ENCODE measurements around the gene SMARCC2.
"Not testable (repeated sequence)": the region's sequence is repeated elsewhere in the genome, so short reads cannot be mapped to it uniquely, and the experiment has no call there.

Gene SMARCC2

GRCh38 chr12:56118688-56119357 is 70.5 kb downstream of the SMARCC2 start:
- no peak for DNase-seq

DNA sequence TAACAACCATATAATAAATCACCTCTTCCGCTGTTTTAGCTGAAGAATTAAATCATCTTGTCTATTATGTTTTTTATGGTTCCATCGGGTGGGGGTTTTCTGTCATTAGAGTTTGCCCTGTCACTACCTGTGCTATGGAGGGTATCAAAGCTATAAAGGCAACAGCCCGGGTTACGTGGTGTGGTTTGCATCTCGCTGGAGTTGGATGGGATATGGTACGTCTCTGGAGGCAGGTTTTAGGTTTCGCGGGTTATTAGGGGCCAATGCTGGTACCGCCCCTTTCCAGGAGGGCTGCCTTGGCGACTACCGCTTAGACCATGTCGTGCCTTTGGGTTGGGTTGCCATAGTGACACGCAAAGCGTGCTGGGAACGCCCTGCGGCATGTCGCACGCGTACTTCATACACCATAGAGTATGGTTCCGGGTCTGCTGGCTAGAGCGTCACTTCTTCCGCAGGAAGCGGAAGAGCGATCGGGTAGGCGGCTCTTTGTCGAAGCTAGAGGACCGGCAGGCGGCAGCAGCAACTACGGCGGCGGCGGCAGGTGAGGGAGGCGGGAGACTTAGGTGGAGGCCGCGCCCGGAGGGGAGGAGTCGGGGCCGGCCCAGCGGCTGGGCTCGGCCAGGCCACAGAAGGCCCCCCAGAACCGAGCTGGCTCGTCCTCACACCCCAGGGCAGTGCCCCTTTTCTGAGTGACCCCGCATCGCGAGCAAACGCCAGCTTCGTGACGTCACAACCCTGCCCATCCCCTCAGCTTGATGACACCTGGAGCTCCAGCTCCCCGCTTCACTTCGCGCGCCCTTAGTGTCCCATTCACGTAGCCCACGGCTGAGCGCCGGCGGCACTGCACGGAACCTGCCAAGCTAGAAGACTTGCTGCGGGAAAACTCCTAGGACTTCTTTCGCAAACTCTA is 71.2 kb downstream of the SMARCC2 start, which contains the start of gene ZC3H10:
ZC3H10 (plus strand) TSS at position 489 of the 910 bp plus-strand sequence. CDS start 2,297 bp downstream, outside the sequence.
- peak; percentile 96 for DNase-seq

GRCh38 chr12:56117082-56117706 is 72.1 kb downstream of the SMARCC2 start:
- DNase-seq = not testable (repeated sequence)

DNA sequence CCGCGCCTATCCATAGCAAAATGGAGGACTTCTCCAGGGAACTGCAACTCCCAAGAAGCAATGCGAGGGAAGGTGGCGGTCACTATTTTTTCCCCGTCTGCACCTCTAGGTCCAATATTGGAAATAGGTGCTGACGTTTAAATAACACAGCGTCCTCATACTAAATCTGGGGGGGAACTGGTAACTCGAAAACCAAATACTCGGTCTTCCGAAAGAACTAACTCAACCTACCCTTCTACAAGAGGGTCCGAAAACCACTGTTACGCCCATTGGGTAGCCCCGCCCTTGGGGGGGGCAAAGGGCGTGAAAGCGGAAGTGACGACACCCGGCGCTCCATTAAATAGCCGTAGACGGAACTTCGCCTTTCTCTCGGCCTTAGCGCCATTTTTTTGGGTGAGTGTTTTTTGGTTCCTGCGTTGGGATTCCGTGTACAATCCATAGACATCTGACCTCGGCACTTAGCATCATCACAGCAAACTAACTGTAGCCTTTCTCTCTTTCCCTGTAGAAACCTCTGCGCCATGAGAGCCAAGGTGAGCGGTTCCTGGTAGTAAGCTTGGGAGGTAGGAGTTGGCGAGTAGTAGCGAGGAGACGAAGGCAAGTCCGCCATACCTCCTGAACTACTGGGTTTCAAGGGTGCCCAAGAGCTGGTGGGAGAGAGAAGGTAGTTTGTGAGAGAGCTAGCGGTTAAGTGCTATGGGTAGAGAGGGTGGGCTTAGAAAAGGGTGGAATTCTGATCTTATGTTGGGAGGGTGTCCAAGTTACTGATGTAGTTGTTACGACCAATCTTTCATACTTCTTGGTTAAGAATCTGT is 72.8 kb downstream of the SMARCC2 start, which contains the start of gene RPL41:
RPL41 (plus strand) TSS at position 367 of the 815 bp plus-strand sequence.
- DNase-seq = peak; percentile 89

DNA sequence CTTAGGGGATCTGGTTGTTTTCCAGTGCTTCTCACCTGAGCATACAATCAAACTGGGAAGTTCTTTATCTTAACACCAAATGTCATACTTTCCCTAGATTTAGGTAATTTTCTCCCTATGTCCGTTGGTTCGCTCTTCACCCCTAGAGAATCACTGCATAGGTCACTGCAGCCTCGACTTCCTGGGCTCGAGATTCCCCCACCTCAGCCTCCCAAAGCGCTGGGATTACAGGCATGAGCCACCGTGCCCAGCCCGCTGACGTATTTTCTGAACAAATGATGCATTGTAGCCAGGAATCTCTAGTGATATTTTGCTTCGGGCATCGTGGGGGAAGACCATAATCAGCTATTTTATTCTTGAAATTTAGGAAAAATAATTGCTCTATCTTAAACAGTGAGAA is 74.0 kb downstream of the SMARCC2 start:
- DNase-seq = no peak

GRCh38 chr12:56114084-56114483 is 75.2 kb downstream of the SMARCC2 start:
- no peak for DNase-seq
